A673 (cell line): ENCODE results near the gene SCUBE1. TPM values are rescaled to one million over a fixed set of nuclear protein-coding genes. Genes with fewer than 3 reads are reported as not detected.

Experiments used
- BruUV-seq: library from RNA; stranded (reverse); fragments of 400-500 nt; replicated peaks from 2 replicates; lab custom pipeline; 2021; lab: Mats Ljungman, UMichigan
- CTCF ChIA-PET: fragments of 300-600 bp; sonication (Branson Sonifier 250); formaldehyde crosslinking; loops from one replicate; lab custom pipeline; 2022; ENCODE audit warnings: antibody characterized with exemption; lab: Charles Lee
- POLR2A ChIA-PET: fragments of 300-600 bp; sonication (Branson Sonifier 250); formaldehyde crosslinking; loops from one replicate; lab custom pipeline; 2022; ENCODE audit warnings: antibody characterized with exemption; ENCODE audit not compliant: low non-redundant PET; lab: Charles Lee
- DNase-seq: peaks from one replicate; pipeline ENCODE4 v3.0.0-alpha.2; 2015; ENCODE audit warnings: low spot score
- H3K27ac ChIP-seq: fragments of 200-600 bp; sonication (generic); 2 replicates; pipeline ENCODE4 v1.5.1; 2016; ENCODE audit warnings: mixed run types, low read depth, mild to moderate bottlenecking, mixed read lengths, antibody characterized with exemption, low read length; ENCODE audit not compliant: poor library complexity, severe bottlenecking
- H3K27me3 ChIP-seq: fragments of 200-600 bp; sonication (generic); replicated peaks from 2 replicates; pipeline ENCODE4 v1.6.1; 2017; ENCODE audit warnings: mixed run types, low read depth, mild to moderate bottlenecking, mixed read lengths, antibody characterized with exemption, low read length; ENCODE audit not compliant: insufficient read depth, poor library complexity
- H3K36me3 ChIP-seq: fragments of 200-600 bp; sonication (generic); 2 replicates; pipeline ENCODE4 v1.6.1; 2016; ENCODE audit warnings: mixed run types, mild to moderate bottlenecking, mixed read lengths, antibody characterized with exemption, low read length; ENCODE audit not compliant: insufficient read depth, poor library complexity, severe bottlenecking
- H3K4me1 ChIP-seq: fragments of 200-600 bp; sonication (generic); 2 replicates; pipeline ENCODE4 v1.6.1; 2017; ENCODE audit warnings: mixed run types, mild to moderate bottlenecking, mixed read lengths, antibody characterized with exemption, low read length; ENCODE audit not compliant: insufficient read depth, poor library complexity, severe bottlenecking
- H3K4me3 ChIP-seq: fragments of 200-600 bp; sonication (generic); 2 replicates; pipeline ENCODE4 v1.5.1; 2016; ENCODE audit warnings: low read depth, mixed run types, mild to moderate bottlenecking, mixed read lengths, low read length; ENCODE audit not compliant: poor library complexity, severe bottlenecking
- H3K9me3 ChIP-seq: fragments of 200-600 bp; sonication (generic); 2 replicates; pipeline ENCODE4 v1.6.1; 2016; ENCODE audit warnings: mixed run types, low read depth, mild to moderate bottlenecking, mixed read lengths, antibody characterized with exemption, low read length; ENCODE audit not compliant: poor library complexity, severe bottlenecking
- EZH2 ChIP-seq: fragments of 200-600 bp; sonication (generic); IDR thresholded peaks from 2 replicates; pipeline ENCODE4 v1.6.1; 2017; ENCODE audit warnings: borderline replicate concordance, low read depth, mild to moderate bottlenecking, mixed read lengths, antibody characterized with exemption, low read length; ENCODE audit not compliant: poor library complexity, severe bottlenecking
- intact Hi-C: fragments of 100-400 bp; cut with micrococcal nuclease; formaldehyde crosslinking; loops from one replicate; pipeline ENCODE4 v1.10.0; 2022; ENCODE audit not compliant: unreplicated experiment
- total RNA-seq: library from RNA; stranded (reverse); gene quantifications from 2 replicates; pipeline ENCODE4 v1.2.3, GENCODE V29; 2021
- TF ChIP-seq, protein P1 (sequence below): fragments of 300-800, 200-600 bp; sonication (generic); conservative IDR thresholded peaks from 2 replicates; pipeline ENCODE4 v1.5.1; 2017; ENCODE audit warnings: low read depth, mild to moderate bottlenecking, antibody characterized with exemption, low read length, moderate library complexity, mixed read lengths

Gene SCUBE1
- total RNA-seq, 1 experiment from 2014 or later = 0.24 TPM

DNA sequence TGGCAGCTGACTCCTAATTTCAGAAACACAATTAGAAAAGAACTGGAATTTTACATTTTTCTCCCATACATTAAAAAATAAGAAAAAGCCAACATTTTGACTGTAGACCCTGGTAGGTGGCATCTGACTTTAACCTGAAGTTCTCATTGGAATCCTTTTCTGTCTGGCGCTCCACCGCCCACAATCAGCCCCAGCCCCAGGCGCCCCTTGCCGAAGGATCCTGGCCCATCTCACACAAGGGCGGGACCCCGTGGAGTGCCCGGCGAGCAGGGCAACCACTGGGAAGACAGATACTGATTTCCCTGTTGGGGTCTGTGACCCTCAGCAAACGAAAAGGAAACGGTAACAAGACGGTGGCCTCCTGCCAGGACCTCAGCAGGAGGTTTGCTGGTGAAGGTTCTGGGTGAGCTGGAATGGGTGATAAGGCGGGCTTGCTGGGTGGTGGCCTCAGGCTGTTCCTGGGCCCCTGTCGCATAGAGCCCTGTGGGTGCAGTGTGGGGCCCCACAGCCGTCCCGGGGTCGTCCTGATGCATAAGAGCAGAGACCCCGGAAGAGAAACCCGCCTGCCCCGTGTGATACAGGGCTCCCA is 176.1 kb downstream of the SCUBE1 start:
- no peak overlapping the region for H3K4me3 ChIP-seq
- H3K4me1 ChIP-seq = no peaks in the 10 kb centered on the region
- no peak overlapping the region for H3K27ac ChIP-seq
- peaks cover 44% of the 10 kb centered on the region for H3K36me3 ChIP-seq
- POLR2A ChIA-PET = no interaction called here
- DNase-seq = no peak
- no peaks in the 10 kb centered on the region for H3K27me3 ChIP-seq
- intact Hi-C loops = no loop called here
- BruUV-seq = TSS peak; percentile 78
- CTCF ChIA-PET = no interaction called here
- no peaks in the 10 kb centered on the region for H3K9me3 ChIP-seq
- TF ChIP-seq, protein P1, sequence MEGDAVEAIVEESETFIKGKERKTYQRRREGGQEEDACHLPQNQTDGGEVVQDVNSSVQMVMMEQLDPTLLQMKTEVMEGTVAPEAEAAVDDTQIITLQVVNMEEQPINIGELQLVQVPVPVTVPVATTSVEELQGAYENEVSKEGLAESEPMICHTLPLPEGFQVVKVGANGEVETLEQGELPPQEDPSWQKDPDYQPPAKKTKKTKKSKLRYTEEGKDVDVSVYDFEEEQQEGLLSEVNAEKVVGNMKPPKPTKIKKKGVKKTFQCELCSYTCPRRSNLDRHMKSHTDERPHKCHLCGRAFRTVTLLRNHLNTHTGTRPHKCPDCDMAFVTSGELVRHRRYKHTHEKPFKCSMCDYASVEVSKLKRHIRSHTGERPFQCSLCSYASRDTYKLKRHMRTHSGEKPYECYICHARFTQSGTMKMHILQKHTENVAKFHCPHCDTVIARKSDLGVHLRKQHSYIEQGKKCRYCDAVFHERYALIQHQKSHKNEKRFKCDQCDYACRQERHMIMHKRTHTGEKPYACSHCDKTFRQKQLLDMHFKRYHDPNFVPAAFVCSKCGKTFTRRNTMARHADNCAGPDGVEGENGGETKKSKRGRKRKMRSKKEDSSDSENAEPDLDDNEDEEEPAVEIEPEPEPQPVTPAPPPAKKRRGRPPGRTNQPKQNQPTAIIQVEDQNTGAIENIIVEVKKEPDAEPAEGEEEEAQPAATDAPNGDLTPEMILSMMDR = no peak
- TF ChIP-seq EZH2 = no peak

DNA sequence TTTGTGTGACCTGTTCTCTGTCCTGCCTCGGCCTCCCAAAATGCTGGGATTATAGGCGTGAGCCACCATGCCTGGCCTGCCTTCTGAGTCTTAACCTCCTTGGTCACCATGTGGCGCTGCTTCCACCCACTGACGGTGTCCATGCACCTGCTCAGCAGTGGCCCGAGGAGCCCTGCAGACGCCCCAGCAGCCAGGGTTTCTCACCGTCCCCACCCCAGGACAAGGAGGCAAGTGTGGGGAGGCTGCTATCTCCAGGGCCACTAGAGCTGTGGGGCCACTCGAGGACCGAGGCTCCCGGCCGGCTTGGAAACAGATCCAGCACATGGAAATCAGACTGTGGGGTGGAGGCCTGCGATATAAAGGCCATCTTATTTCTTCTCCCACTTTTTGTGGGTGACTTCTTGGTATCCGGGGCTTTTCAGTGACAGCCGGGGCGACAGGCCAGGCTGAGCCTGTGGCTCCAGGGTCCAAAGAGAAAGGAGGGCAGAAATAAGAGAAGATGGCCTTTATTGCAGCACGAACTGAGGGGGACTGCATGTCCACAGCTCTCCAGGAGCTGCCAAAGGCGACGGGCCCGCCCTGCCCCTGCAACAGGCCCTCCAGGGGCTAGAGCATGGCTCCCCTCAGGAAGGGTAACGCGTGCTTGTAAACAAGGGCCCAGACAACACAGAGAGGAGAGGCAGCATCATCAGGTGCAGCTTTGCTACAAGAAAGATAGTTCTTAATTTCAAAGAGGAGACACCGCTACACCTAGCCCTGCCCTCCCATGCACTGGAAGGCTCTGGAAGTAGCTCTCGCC is 176.8 kb downstream of the SCUBE1 start:
- H3K36me3 ChIP-seq = peaks cover 36% of the 10 kb centered on the region
- no peaks in the 10 kb centered on the region for H3K9me3 ChIP-seq
- no peak for DNase-seq
- H3K4me3 ChIP-seq = no peak overlapping the region
- H3K27me3 ChIP-seq = no peaks in the 10 kb centered on the region
- ChIA-PET POLR2A (no interaction called here), CTCF (no interaction called here)
- BruUV-seq = no TSS peak
- H3K27ac ChIP-seq = no peak overlapping the region
- intact Hi-C loops = no loop called here
- no peak for TF ChIP-seq EZH2
- TF ChIP-seq, protein P1 = no peak
- H3K4me1 ChIP-seq = no peaks in the 10 kb centered on the region

- BruUV-seq = no TSS peak
- H3K27me3 ChIP-seq = no peaks in the 10 kb centered on the region
Observed at GRCh38 chr22:43164636-43165035, 178.5 kb downstream of the SCUBE1 start.

More at GRCh38 chr22:43164636-43165035, 178.5 kb downstream of the SCUBE1 start:
- H3K4me1 ChIP-seq = no peaks in the 10 kb centered on the region
- no peak overlapping the region for H3K4me3 ChIP-seq
- H3K9me3 ChIP-seq = no peaks in the 10 kb centered on the region
- intact Hi-C loops = no loop called here
- DNase-seq = no peak
- H3K36me3 ChIP-seq = peaks cover 22% of the 10 kb centered on the region
- H3K27ac ChIP-seq = no peak overlapping the region
- ChIA-PET CTCF (no interaction called here), POLR2A (no interaction called here)
- TF ChIP-seq EZH2 = no peak
- TF ChIP-seq, protein P1 = no peak
